PFSK-1 (cell line): ENCODE data around the gene CDH15.

Experiments
- FOXP2 ChIP-seq: optimal IDR thresholded peaks from 2 replicates; pipeline ENCODE3; 2011; ENCODE audit warnings: borderline replicate concordance, control low read depth, inconsistent platforms; ENCODE audit not compliant: insufficient read depth; ENCODE audit errors: extremely low read length, extremely low read depth
- POLR2AphosphoS5 ChIP-seq: IDR thresholded peaks from 2 replicates; pipeline ENCODE4 v1.6.1; 2012; ENCODE audit warnings: low read depth, mild to moderate bottlenecking, control low read depth, low read length, moderate library complexity
- REST ChIP-seq, 2 experiments: IDR thresholded peaks; 2 replicates each; pipeline versions ENCODE4 v1.6.1 to v1.8.0; 2011 to 2012; ENCODE audit warnings: low read depth in 2 of 2, low read length in 2 of 2, control low read depth in 1 of 2, inconsistent platforms in 1 of 2, mild to moderate bottlenecking in 1 of 2, moderate library complexity in 1 of 2; ENCODE audit not compliant: insufficient read depth in 1 of 2
- SIN3A ChIP-seq: IDR thresholded peaks from 2 replicates; pipeline ENCODE4 v1.6.1; 2012; ENCODE audit warnings: mild to moderate bottlenecking, low read length, moderate library complexity, borderline replicate concordance; ENCODE audit not compliant: insufficient read depth
- TAF1 ChIP-seq: IDR thresholded peaks from 2 replicates; pipeline ENCODE4 v1.6.1; 2012; ENCODE audit warnings: low read length, control low read depth, borderline replicate concordance; ENCODE audit not compliant: insufficient read depth

GRCh38 chr16:89131783-89132182, 39.8 kb upstream of the CDH15 start:
- TF ChIP-seq POLR2AphosphoS5 (no peak), TAF1 (no peak), REST (IDR thresholded peaks at IDR 0.05; ENCODE audit: insufficient read depth in 1 of 2, low read depth in 2 of 2, low read length in 2 of 2) (no peak), SIN3A (no peak), FOXP2 (no peak)
